ENCODE data around the gene NPC1.

NPC1 gene

DNA sequence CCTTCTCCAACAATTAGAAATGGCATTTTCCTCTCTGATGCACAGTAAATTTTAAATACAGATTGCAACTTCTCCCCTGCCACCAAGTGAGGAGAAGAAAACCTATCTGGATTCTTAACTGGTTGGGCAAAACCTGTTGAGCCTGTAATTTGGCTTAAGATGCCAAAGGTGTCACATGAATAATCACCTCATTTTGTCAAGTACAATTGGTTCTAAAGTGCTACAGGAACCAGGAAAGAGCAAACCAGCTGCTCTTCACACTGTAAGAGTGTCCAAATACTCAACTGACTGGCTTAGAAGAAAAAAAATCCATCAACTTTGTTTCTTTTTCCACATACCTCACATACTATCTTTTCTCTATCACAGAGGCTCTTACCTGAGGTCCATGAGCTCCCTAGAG is 35.4 kb downstream of the NPC1 start:
- in situ Hi-C loops (cut with MboI; ENCODE audit: low sequenced_read_pairs): no loop called here

DNA sequence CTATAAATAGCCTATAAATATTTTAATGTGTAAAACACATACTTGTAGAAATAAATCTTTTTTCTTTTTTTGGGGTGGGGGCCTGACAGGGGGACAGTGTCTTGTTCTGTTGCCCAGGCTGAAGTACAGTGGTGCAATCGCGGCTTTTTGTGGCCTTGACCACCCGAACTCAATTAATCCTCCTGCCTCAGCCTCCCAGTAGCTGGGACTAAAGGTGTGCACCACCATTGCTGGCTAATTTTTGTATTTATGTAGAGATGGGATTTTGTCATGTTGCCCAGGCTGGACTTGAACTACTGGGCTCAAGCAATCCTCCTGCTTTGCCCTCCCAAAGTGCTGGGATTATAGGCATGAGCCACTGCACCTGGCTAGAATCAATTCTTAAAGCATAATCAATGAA is 37.6 kb downstream of the NPC1 start:
- in situ Hi-C loops (cut with MboI; ENCODE audit: low sequenced_read_pairs): no loop called here

GRCh38 chr18:23548275-23548674 is 38.0 kb downstream of the NPC1 start:
- in situ Hi-C loops (cut with MboI; ENCODE audit: low sequenced_read_pairs): no loop called here

GRCh38 chr18:23547846-23548245 is 38.5 kb downstream of the NPC1 start:
- in situ Hi-C loops (cut with MboI; ENCODE audit: low sequenced_read_pairs): no loop called here

GRCh38 chr18:23547306-23547705 is 39.0 kb downstream of the NPC1 start:
- in situ Hi-C loops (cut with MboI; ENCODE audit: low sequenced_read_pairs): no loop called here

- in situ Hi-C loops (cut with MboI; ENCODE audit: low sequenced_read_pairs): no loop called here
Observed at GRCh38 chr18:23545247-23545789, 41.0 kb downstream of the NPC1 start.

DNA sequence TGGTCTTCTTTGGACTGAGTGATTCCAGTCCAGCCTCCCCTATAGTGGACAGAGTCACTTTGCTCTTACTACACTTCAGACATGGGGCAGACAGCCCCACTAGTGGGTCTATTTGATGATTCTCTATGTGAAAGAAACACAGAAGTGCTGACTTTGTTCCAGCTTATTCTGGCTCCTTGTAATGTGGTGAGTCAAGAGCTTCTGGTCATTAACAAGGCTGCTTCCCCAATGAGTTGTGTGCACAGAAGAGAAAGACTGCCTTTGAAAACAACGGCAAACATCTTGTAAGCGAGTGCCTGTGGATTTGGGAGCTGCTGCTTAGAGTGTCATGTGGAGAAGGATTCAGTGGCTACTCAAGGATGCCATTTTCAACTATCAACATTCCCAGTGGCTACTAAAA is 43.8 kb downstream of the NPC1 start:
- in situ Hi-C loops (cut with MboI; ENCODE audit: low sequenced_read_pairs): no loop called here

DNA sequence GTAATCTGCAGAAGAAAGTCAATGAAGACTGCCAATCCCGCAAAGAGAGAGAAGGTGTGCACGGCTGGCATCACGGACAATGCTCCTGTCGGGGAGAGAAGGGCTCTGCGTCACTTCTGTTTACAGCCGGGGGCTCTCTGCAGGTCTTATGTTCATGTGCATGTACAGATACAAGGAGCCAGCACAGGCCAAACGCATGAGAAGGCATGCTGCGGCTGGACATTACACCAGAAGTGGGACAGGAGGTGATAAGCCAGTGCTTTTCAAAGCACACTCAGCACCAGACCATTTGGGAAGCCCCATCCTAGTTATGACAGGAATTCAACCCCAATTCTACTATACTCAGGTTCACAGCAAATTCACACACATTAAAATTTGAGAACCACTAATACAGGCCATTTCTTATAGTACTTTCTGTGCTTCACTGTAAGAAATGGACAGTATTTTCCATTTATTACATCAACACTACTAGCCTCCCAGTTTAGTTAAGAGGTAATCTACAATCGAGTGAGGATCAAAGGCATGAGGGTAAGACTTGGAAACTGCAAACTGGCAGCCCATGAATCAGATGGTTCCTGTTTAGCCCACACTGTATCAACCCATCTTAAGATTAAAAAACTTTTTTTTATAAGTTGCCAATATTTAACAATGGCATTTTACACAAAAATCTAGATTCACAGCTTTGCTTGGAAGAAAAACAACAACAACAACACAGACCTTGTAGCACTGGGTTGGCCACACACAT is 44.8 kb downstream of the NPC1 start:
- in situ Hi-C loops (cut with MboI; ENCODE audit: low sequenced_read_pairs): no loop called here

- in situ Hi-C loops (cut with MboI; ENCODE audit: low sequenced_read_pairs): no loop called here
Observed at GRCh38 chr18:23540867-23541266, 45.4 kb downstream of the NPC1 start.

DNA sequence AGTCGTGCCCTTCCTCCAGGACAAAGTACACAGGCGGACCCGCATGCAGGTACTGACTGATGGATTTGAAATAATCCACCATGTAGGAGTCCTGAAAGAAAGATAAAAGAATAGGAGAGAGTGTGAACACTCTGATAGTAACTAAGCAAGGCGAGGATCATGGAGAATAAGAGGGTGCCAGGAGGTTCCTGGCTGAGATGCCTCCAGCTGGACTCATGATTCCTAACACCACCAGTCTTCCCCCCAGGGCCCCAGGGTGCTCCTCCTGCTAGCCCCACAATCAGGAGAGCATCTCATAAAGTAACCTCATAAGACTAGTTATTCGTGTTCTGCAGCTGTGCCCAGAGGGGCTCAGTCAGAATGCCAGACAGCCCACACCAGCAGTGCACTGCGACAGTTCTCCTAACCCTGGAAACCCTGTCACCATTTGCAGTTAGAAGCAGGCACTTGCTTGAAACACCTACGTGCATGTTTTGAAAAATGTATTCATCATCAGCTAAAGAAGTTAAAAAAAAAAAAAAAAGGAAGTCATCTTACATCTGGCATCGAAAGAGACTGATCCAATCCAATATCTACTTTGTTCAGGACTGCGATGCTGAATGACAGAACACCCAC is 46.3 kb downstream of the NPC1 start:
- in situ Hi-C loops (cut with MboI; ENCODE audit: low sequenced_read_pairs): no loop called here

- in situ Hi-C loops (cut with MboI; ENCODE audit: low sequenced_read_pairs): no loop called here
Observed at GRCh38 chr18:23539296-23539695, 47.0 kb downstream of the NPC1 start.

- in situ Hi-C loops (cut with MboI; ENCODE audit: low sequenced_read_pairs): no loop called here
Observed at GRCh38 chr18:23538870-23539269, 47.4 kb downstream of the NPC1 start.

DNA sequence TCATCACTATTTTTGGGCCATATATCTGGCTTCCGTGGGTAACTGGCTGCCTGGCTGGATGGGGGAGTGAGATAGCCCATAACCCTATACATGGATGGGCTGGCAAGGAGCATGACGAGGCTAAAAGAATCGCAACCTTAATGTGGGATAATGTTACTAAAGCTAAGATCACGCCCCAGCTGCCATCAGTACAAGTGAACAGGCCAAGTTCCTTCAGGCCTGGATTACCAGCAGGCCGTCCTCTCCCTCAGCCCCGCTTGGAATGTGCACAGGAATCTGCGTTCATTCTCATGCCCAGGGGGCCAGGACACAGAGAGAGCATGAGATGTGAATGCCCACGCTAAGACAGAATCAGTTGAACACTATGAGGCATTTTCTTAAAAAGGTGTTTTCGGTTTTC is 48.3 kb downstream of the NPC1 start:
- in situ Hi-C loops (cut with MboI; ENCODE audit: low sequenced_read_pairs): no loop called here

DNA sequence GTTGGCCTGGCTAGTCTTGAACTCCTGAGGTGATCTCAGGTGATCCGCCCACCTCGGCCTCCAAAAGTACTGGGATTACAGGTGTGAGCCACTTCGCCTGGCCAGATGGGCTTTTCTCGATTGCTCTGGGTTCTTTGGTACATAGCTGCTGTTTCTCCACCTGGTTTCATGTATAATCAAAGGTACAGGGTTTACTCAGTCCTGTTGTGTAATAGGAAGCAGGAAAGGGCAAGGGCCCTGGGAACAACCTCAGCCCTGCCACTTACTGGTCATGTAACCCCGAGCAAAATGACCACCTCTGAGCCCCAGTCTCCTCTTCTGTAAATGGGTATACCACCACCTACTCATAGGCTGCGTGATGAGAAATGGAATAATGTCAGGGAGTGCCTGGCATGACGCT is 49.0 kb downstream of the NPC1 start:
- in situ Hi-C loops (cut with MboI; ENCODE audit: low sequenced_read_pairs): no loop called here

DNA sequence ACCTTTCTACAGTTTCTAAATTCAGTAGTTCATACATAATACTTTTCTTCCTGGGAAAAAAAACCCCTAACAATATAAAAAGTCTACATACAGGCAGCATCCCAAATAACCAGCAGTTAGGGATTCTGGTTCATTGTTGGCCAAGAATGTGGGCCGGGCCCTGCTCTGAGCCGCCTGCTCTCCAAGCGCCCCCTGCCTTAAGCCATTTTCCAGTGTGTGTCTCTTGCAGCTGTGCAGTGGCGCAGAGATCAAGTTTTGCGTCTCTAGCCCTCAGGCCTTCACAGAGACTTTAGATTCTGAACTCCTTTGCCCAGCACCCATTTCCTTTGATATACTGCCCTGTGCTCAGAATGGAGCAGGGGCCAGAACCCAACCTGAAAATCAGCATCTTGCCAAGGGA is 50.1 kb downstream of the NPC1 start:
- in situ Hi-C loops (cut with MboI; ENCODE audit: low sequenced_read_pairs): no loop called here

GRCh38 chr18:23534276-23534675 is 52.0 kb downstream of the NPC1 start:
- in situ Hi-C loops (cut with MboI; ENCODE audit: low sequenced_read_pairs): no loop called here

GRCh38 chr18:23532848-23533247 is 53.5 kb downstream of the NPC1 start:
- in situ Hi-C loops (cut with MboI; ENCODE audit: low sequenced_read_pairs): no loop called here

- in situ Hi-C loops (cut with MboI; ENCODE audit: low sequenced_read_pairs): no loop called here
Observed at GRCh38 chr18:23531912-23532311, 54.4 kb downstream of the NPC1 start.

- in situ Hi-C loops (cut with MboI; ENCODE audit: low sequenced_read_pairs): no loop called here
Observed at GRCh38 chr18:23530195-23530594, 56.1 kb downstream of the NPC1 start.

DNA sequence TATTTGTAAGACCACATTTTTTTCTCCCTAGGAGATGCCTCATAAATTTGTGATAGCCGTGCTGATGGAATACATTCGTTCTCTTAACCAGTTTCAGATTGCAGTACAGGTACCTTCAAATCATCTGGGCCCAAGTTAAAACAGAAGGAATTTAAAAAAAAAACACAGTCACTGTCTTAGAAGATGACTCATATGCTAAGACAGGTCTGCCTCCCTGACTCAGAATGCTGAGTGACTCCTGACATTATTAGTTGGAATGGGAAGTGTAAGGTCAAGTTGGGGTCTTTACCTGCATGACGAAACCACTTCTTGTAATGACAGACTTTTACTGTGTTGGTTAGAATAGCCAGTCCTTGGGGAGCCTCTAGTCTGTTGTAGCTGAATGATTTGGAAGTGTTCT is 56.7 kb downstream of the NPC1 start:
- in situ Hi-C loops (cut with MboI; ENCODE audit: low sequenced_read_pairs): no loop called here

DNA sequence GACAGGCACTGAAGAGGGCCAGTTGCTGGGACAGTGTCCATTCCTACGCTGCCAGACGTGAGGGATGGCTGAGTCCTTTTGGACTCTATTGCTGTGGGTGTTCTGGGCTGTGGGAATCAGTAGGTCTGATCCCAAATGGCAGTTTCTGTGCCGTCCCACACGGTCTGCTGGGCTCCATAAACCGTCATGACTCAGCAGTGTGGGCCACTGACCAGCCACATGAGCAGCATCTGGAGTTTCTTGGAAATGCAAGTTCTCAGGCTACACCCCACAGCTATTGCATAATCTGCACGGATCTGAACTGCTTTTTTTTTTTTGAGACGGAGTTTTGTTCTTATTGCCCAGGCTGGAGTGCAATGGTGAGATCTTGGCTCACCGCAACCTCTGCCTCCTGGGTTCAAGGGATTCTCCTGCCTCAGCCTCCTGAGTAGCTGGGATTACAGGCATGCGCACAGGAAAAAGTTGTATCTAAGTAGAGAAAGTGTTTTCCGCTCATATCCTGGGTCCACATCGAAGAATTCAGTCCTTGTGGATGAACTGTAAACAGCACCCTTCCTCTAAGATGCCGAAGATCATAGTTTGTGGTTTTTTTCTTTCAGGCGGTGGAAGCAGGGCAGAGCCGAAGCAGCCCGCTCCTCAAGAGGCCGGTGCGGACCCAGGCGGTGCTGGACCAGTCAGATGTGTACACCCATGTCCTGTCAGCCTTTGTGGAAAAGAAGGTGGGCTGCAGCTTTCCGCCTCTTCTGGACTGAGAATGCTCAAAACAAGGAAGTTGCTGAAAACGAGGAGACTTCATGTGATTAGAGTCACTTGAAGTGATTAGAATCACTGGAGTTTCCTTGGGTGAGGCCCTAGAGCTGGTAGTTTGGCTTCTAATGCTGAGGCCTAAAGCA is 57.5 kb downstream of the NPC1 start:
- in situ Hi-C loops (cut with MboI; ENCODE audit: low sequenced_read_pairs): no loop called here
